Smooth muscle cell (in vitro differentiated cells): ENCODE results near the gene TMSB15A. TPM values are rescaled to one million over a fixed set of nuclear protein-coding genes. Genes with fewer than 3 reads are reported as not detected.
"Not testable (repeated sequence)": the region's sequence is repeated elsewhere in the genome, so short reads cannot be mapped to it uniquely, and the experiment has no call there.

Experiments
- DNase-seq: peaks from one replicate; lab custom pipeline; 2025; ENCODE audit not compliant: unreplicated experiment; lab: John Stamatoyannopoulos, UW
- H2AFZ ChIP-seq: fragments of 200-600 bp; sonication (generic); 2 replicates; pipeline ENCODE4 v1.6.0; 2016; ENCODE audit warnings: antibody characterized with exemption, low read depth, mild to moderate bottlenecking
- H3F3A ChIP-seq: fragments of 200-600 bp; sonication (generic); 2 replicates; pipeline ENCODE4 v1.6.0; 2017; ENCODE audit warnings: antibody characterized with exemption, low read depth
- H3K27ac ChIP-seq: fragments of 200-600 bp; sonication (generic); 2 replicates; pipeline ENCODE4 v1.5.1; 2016; ENCODE audit warnings: low read depth, mild to moderate bottlenecking
- H3K27me3 ChIP-seq: fragments of 200-600 bp; sonication (generic); 2 replicates; pipeline ENCODE4 v1.6.1; 2016; ENCODE audit warnings: low read depth, mild to moderate bottlenecking
- H3K36me3 ChIP-seq: fragments of 200-600 bp; sonication (generic); 2 replicates; pipeline ENCODE4 v1.5.1; 2016; ENCODE audit warnings: low read depth
- H3K4me1 ChIP-seq: fragments of 200-600 bp; sonication (generic); 2 replicates; pipeline ENCODE4 v1.5.1; 2016; ENCODE audit warnings: low read depth
- H3K4me2 ChIP-seq: fragments of 200-600 bp; sonication (generic); 2 replicates; pipeline ENCODE4 v1.6.0; 2016; ENCODE audit warnings: mild to moderate bottlenecking
- H3K4me3 ChIP-seq: fragments of 200-600 bp; sonication (generic); 2 replicates; pipeline ENCODE4 v1.5.1; 2016; ENCODE audit warnings: mild to moderate bottlenecking
- H3K79me2 ChIP-seq: fragments of 200-600 bp; sonication (generic); 2 replicates; pipeline ENCODE4 v1.6.0; 2016; ENCODE audit warnings: low read depth, mild to moderate bottlenecking
- H3K9ac ChIP-seq: fragments of 200-600 bp; sonication (generic); 2 replicates; pipeline ENCODE4 v1.6.0; 2016; ENCODE audit warnings: low read depth
- H3K9me3 ChIP-seq: fragments of 200-600 bp; sonication (generic); replicated peaks from 2 replicates; pipeline ENCODE4 v1.5.1; 2016; ENCODE audit warnings: low read depth
- H4K20me1 ChIP-seq: fragments of 200-600 bp; sonication (generic); 2 replicates; pipeline ENCODE4 v1.6.0; 2016; ENCODE audit warnings: low read depth
- WGBS: methylation state at CpG from one replicate; pipeline ENCODE4 v1.1.7; 2016; ENCODE audit warnings: low lambda C conversion rate; 5-methylcytosine and 5-hydroxymethylcytosine counted together
- polyA plus RNA-seq: library from polyadenylated mRNA; unstranded; fragments of >200 nt; fragmentation: Nextera tagmentation; extraction: Ambion mirVana; gene quantifications from 2 replicates; pipeline ENCODE4 v1.2.1, GENCODE V29; 2016
- total RNA-seq: library from RNA; depleted of rRNA; stranded (reverse); fragments of >200 nt; gene quantifications from 2 replicates; pipeline ENCODE4 v1.2.3, GENCODE V29; 2014

Gene TMSB15A
- total and polyA plus RNA-seq, 2 experiments from 2014 or later: 12.8 to 26.7 TPM

GRCh38 chrX:102470215-102470614, 46.3 kb downstream of the TMSB15A start:
- H3K4me3 ChIP-seq, H3K27ac ChIP-seq, DNase-seq, H3K9ac ChIP-seq, H3F3A ChIP-seq, H4K20me1 ChIP-seq, H3K4me1 ChIP-seq, H2AFZ ChIP-seq, H3K4me2 ChIP-seq, H3K79me2 ChIP-seq, H3K9me3 ChIP-seq, H3K36me3 ChIP-seq, H3K27me3 ChIP-seq: not testable (repeated sequence)
- no CpG with 5 or more reads among the region's 3 CpGs for WGBS

Other genes starting within 250 kb of the TMSB15A start
- gene NXF2B, start 76.7 kb downstream of the TMSB15A start, total RNA-seq: not detected in 2 replicates
- not detected in 2 replicates for gene NXF2B, start 76.7 kb downstream of the TMSB15A start, polyA plus RNA-seq
- gene TCP11X2, start 44.9 kb downstream of the TMSB15A start, total RNA-seq: not detected in 2 replicates
- gene TCP11X2, start 44.9 kb downstream of the TMSB15A start, polyA plus RNA-seq: not detected in 2 replicates
- 12.9 and 18.9 TPM in 2 replicates for gene ARMCX5, start 82.8 kb upstream of the TMSB15A start, total RNA-seq
- 5.7 and 7.2 TPM in 2 replicates for gene ARMCX5, start 82.8 kb upstream of the TMSB15A start, polyA plus RNA-seq
- 2.5 and 2.6 TPM in 2 replicates for gene GPRASP1, start 134.7 kb upstream of the TMSB15A start, total RNA-seq
- 1.8 and 1.9 TPM in 2 replicates for gene GPRASP1, start 134.7 kb upstream of the TMSB15A start, polyA plus RNA-seq
- 16.5 and 17.7 TPM in 2 replicates for gene GPRASP2, start 195.7 kb upstream of the TMSB15A start, total RNA-seq
- gene GPRASP2, start 195.7 kb upstream of the TMSB15A start, polyA plus RNA-seq: 3.2 and 6.6 TPM in 2 replicates
- 3.2 and 3.9 TPM in 2 replicates for gene GPRASP3, start 204.0 kb upstream of the TMSB15A start, total RNA-seq
- 2.0 TPM in 2 replicates for gene GPRASP3, start 204.0 kb upstream of the TMSB15A start, polyA plus RNA-seq